Measurements from ENCODE around the gene OR2AE1. TPM values are rescaled to one million over a fixed set of nuclear protein-coding genes. Genes with fewer than 3 reads are reported as not detected.

The OR2AE1 gene
- total and polyA plus RNA-seq, 9 of the 15 experiments (the other 6 are each of a cell fraction or from before 2014, with no cell fraction given): 0.27 TPM; not detected in 8

GRCh38 chr7:99833289-99833877, 43.5 kb downstream of the OR2AE1 start (continued):
- TF ChIP-seq DPF2 (IDR thresholded peaks at IDR 0.05) (peak; percentile 99), KAT2B (IDR thresholded peaks at IDR 0.05; ENCODE audit: low read depth, low read length) (no peak), MTA3 (IDR thresholded peaks at IDR 0.05; ENCODE audit: borderline replicate concordance) (peak; percentile 87), ARID3B (CRISPR knock-in tag; IDR thresholded peaks at IDR 0.05; ENCODE audit: borderline replicate concordance) (no peak), TBP (optimal IDR thresholded peaks at IDR 0.05; ENCODE audit: low read depth, low read length) (no peak), U2AF2 (optimal IDR thresholded peaks at IDR 0.05; ENCODE audit: low read depth, low read length) (no peak), TSC22D4 (tag; IDR thresholded peaks at IDR 0.05) (no peak), NONO (IDR thresholded peaks at IDR 0.05; ENCODE audit: low read depth in 2 of 2, low read length in 1 of 2) (no peak), ZKSCAN3 (CRISPR knock-in tag; IDR thresholded peaks at IDR 0.05) (no peak), ZNF146 (CRISPR knock-in tag; IDR thresholded peaks at IDR 0.05; ENCODE audit: unreplicated experiment) (peak; percentile 94), RFX7 (CRISPR knock-in tag; IDR thresholded peaks at IDR 0.05) (no peak), MEF2D (tag; conservative IDR thresholded peaks at IDR 0.05; ENCODE audit: low read depth) (no peak), E2F3 (CRISPR knock-in tag; IDR thresholded peaks at IDR 0.05) (0 out of 2 replicates have a peak, but pooled peaks have one; percentile 41), TEAD4 (IDR thresholded peaks at IDR 0.05; ENCODE audit: low read length) (peak; percentile 98), TEAD4 (CRISPR knock-in tag; IDR thresholded peaks at IDR 0.05; ENCODE audit: borderline replicate concordance) (no peak), ZC3H8 (IDR thresholded peaks at IDR 0.05) (no peak), HMG20A (CRISPR knock-in tag; conservative IDR thresholded peaks at IDR 0.05) (no peak), MGA (IDR thresholded peaks at IDR 0.05) (peak; percentile 26; the same call in 1 of the 2 replicates)

All from K562 (cell line).